Activated CD4-positive, alpha-beta T cell treated with anti-CD3 and anti-CD28 coated beads, Interleukin-2, amount 50 U/mL, for 4 hours (primary cell): ENCODE results near the gene AOC1.

Experiments
- DNase-seq, 2 experiments: peaks; one replicate each; pipeline ENCODE4 v3.0.0-alpha.2; 2020

AOC1 gene

GRCh38 chr7:150835019-150835418 is 17.3 kb upstream of the AOC1 start:
- no peak for DNase-seq

- DNase-seq = no peak
Measured at GRCh38 chr7:150835702-150836280, 16.5 kb upstream of the AOC1 start.

GRCh38 chr7:150838965-150839650 is 13.2 kb upstream of the AOC1 start:
- DNase-seq = no peak

GRCh38 chr7:150842018-150842417 is 10.3 kb upstream of the AOC1 start:
- DNase-seq = no peak

GRCh38 chr7:150842716-150843115 is 9.6 kb upstream of the AOC1 start:
- DNase-seq = no peak

- no peak for DNase-seq
Measured at GRCh38 chr7:150845421-150845861, 6.9 kb upstream of the AOC1 start.

GRCh38 chr7:150846291-150847115 is 5.8 kb upstream of the AOC1 start:
- DNase-seq = no peak

- DNase-seq = no peak
Measured at GRCh38 chr7:150847536-150847935, 4.8 kb upstream of the AOC1 start.

- DNase-seq = no peak
Measured at GRCh38 chr7:150848111-150848510, 4.2 kb upstream of the AOC1 start.

- DNase-seq = no peak
Measured at GRCh38 chr7:150848561-150849115, 3.7 kb upstream of the AOC1 start.

GRCh38 chr7:150849204-150849775 is 3.0 kb upstream of the AOC1 start:
- DNase-seq = no peak

GRCh38 chr7:150850273-150850672 is 2.0 kb upstream of the AOC1 start:
- DNase-seq = no peak

- no peak for DNase-seq
Measured at GRCh38 chr7:150851492-150852370, 586 bp upstream of the AOC1 start.

GRCh38 chr7:150854066-150855000 is 2.0 kb downstream of the AOC1 start:
- no peak for DNase-seq

GRCh38 chr7:150855046-150855445 is 2.7 kb downstream of the AOC1 start:
- no peak for DNase-seq

- no peak for DNase-seq
Measured at GRCh38 chr7:150855476-150856302, 3.4 kb downstream of the AOC1 start.

GRCh38 chr7:150856303-150857275 is 4.3 kb downstream of the AOC1 start:
- DNase-seq = no peak

- DNase-seq = no peak
Measured at GRCh38 chr7:150857276-150858055, 5.1 kb downstream of the AOC1 start.
